Kidney glomerular epithelial cell (primary cell): ENCODE results near the gene BSN.
A peak's percentile ranks its signal among the peaks of the same experiment; 100 is the strongest.

Source experiments
- DNase-seq: peaks from one replicate; lab custom pipeline; 2025; lab: John Stamatoyannopoulos, UW

Gene BSN

GRCh38 chr3:49716169-49716568, 161.9 kb downstream of the BSN start:
- no peak for DNase-seq

- no peak for DNase-seq
These were observed 162.5 kb downstream of the BSN start for GRCh38 chr3:49716691-49717210.

- DNase-seq, result no peak
These were observed 163.1 kb downstream of the BSN start for GRCh38 chr3:49717211-49717958.

- no peak for DNase-seq
These were observed 163.9 kb downstream of the BSN start for GRCh38 chr3:49717959-49718857.

GRCh38 chr3:49718858-49719213, 164.6 kb downstream of the BSN start:
- DNase-seq, result no peak

GRCh38 chr3:49719214-49719884, 165.1 kb downstream of the BSN start, which contains the start of gene AMIGO3:
TSS of gene AMIGO3 (minus strand) at chr3:49719684. CDS start at chr3:49719465, 219 bp downstream.
- peak; percentile 86 for DNase-seq
